GM12891 (cell line): Measurements from ENCODE around the gene PKD1L1.

ENCODE experiments used
- POLR2A ChIP-seq: IDR thresholded peaks from 2 replicates; pipeline ENCODE4 v1.6.1; 2011; ENCODE audit warnings: low read depth, low read length, control low read depth
- TAF1 ChIP-seq: IDR thresholded peaks from 2 replicates; pipeline ENCODE4 v1.6.1; 2011; ENCODE audit warnings: low read depth, low read length, control low read depth

DNA sequence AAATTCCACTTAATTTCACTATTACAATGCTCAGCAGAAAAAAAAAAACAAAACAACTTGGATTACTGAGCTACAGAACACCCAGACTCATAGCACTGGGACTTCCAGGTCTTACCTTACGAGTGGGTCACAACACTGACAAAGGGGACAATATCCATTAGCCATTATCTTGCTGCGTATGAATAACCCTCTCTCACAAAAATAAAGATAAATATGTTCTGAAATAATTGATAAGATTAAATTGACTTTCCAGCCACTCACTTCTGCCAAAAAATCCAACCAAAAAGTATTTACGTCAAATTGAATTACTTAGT lies 128.7 kb downstream of the PKD1L1 start:
- TF ChIP-seq POLR2A (no peak), TAF1 (no peak)
